ENCODE data around the gene CYP1A2.
"Not testable (repeated sequence)": the region's sequence is repeated elsewhere in the genome, so short reads cannot be mapped to it uniquely, and the experiment has no call there.

CYP1A2 gene

DNA sequence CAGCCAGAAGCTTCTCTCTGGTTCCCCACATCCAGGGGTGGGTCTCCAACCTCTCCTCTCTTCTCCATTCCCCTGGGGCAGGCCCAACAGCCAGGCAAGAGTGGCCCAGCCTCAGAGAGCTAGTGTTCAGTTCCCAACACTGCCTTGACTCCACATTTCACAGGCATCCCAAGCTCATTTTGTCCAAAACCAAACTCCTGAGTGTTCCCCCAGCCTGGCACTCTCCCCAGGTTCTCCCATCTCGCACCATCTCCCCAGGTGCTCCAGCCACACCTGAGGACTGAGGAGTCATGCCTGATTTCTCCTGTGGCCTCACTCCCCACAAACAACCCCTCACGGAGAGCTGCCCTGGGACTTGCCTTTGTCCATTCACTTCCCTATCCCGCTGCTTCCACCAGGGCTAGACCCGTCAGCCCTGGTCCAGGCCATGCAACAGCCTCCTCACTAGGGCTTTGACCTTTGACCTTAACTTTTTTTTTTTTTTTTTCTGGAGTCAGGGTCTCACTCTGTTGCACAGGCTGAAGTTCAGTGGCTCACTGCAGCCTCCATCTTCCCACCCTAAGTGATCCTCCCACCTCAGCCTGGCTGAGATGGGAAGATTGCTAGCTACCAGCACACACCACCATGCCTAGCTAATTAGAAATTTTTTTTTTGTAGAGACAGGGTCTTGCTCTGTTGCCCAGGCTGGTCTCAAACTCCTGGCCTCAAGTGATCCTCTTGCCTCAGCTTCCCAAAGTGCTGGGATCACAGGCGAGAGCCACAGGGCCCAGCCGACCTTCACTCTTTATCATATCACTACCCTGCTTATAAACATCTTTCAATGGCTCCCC lies 29.3 kb downstream of the CYP1A2 start:
- no peak for DNase-seq

DNA sequence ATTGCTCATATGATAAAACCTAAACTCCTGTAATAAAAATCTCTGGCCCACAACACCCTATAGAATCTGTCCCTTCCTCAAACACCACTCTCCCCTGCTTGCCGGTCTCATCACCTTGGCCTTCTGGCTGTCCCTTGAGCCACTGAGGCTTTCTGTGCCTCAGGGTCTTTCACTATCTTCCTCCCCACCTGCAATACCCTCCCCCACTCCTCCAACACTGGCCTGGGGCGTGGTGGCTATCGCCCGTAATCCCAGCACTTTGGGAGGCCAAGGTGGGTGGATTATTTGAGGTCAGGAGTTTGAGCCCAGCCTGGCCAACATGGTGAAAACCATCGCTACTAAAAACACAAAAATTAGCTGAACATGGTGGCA lies 29.9 kb downstream of the CYP1A2 start:
- DNase-seq: no peak

DNA sequence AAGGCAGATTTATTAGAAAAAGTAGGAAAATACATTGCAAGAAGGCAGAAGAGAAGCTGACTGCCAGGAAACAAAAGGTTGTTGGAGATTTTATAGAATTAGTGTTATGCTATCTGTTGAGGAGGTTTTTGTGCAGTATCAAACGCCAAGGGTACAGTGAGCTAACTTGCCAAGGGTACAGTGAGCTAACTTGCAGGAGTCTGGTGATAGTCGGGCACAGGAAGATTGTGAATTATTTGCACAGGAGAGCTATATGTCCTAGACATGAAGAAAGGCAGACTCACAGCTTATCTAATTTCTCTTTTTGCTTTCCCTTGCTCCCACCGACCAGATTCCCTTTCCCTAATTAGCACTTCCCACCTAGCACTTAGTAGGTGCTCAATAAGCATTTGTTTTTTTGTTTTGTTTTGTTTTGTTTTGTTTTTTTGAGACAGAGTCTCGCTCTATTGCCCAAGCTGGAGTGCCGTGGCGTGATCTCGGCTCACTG lies 30.6 kb downstream of the CYP1A2 start:
- DNase-seq: no peak

DNA sequence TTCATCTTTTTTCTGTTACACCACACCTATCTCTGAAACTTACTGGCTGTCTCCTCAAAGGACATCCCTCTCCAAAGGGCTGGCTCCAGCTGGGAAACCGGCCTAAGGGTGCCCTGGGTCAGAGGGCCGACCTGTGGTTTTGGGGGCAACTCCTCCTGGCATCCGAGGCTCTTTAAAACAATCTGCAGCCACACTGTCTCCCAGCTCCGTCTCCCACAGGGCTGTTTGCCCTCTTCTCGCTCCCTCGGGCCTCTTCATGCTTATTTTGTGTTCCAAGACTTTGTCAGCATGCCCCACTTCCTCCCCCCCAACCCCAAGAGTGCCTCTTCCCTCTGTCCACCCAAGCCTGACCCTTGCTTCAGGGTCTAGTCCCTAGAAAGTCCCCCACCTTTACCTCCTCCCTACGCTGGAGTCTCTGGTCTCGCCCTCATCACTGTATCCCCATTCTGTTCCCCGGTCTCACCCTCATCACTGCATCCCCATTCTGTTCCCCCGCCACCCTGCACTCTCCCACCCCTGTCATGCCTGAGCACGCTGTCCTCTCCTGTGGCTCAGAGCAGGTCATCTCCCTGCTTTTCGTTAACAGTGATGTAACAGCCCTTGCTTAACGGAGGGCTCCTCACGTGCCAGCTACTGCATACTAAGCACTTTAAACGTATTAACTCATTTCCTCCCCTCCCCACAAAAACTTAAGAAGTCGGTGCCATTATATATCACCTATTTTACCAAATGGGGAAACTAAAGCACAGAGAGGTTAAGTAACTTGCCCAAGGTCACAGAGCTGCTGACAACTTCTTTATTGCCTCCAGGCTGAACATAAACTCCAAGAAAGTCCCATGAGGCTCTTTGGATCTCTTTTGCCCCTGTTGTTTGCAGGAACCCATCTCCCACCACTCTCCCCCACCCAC lies 32.1 kb downstream of the CYP1A2 start:
- DNase-seq: no peak

DNA sequence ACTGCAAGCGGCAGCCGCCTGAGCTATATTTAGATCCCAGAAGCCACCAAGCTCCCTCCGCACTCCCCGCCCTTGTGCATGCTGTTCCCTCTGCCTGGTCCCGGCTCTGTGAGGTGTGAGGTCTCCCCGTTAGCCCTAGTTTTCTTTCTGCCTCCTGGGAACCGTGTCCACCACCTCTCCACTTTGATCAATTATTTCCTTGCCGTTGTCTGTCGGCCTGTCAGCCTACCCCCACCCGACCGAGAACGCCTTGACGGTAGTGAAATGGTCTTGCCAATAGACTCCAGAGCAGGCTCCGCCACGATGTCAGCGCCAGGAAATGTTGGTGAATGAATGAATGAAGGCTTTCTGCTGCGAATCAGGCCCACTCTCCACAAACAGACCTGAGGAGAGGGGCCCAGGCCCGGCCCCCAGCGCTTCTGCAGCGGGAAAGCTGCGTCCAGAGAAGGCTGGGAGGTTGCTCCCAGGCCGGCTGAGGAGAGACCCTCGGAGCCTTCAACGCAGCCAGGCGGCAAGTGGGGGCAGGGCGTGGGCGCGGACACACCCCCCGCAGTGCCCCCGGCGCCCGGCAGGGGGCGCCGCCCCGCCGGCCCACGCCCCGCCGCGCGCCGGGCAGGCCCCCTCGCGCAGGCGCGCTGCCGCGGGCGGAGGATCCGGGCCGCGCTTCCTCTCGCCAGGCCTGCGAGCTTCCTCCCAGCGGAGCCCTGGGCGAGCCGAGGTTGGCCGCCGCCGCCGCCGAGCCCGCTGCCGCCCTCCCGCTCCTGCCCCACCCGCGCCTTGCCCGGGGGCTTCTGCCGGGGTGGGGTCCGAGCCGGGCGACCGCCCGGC lies 33.0 kb downstream of the CYP1A2 start, which contains the start of gene CSK:
Gene CSK (plus strand): TSS at position 650 of the 828 bp plus-strand sequence. CDS start 16,218 bp downstream, outside the sequence.
- DNase-seq: peak; percentile 78

DNA sequence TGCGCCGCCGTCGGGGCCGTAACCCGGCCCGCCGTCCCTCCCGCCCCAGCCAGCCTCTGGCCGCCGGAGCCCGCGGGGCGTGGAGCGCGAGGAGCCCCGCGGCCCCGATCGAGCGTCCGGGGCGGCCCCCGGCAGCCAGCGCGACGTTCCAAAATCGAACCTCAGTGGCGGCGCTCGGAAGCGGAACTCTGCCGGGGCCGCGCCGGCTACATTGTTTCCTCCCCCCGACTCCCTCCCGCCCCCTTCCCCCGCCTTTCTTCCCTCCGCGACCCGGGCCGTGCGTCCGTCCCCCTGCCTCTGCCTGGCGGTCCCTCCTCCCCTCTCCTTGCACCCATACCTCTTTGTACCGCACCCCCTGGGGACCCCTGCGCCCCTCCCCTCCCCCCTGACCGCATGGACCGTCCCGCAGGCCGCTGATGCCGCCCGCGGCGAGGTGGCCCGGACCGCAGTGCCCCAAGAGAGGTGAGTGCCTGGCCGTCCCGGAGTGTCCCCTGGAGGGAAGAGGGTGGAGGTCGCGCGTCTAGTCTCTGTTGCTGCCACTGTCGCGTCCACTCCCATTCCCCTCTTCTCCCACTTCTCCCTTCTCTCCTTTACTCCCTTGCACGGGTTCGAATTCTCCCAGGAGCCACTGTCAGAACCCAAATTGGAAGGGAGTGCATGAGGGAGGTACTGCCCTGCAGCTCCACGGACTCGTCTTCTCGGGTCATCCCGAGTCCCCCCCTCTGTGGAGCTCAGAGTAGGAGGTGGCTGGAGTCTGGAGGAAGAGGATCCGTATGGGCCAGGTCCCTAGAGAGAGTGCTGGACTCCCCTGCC lies 33.8 kb downstream of the CYP1A2 start:
- peak; percentile 53 for DNase-seq

DNA sequence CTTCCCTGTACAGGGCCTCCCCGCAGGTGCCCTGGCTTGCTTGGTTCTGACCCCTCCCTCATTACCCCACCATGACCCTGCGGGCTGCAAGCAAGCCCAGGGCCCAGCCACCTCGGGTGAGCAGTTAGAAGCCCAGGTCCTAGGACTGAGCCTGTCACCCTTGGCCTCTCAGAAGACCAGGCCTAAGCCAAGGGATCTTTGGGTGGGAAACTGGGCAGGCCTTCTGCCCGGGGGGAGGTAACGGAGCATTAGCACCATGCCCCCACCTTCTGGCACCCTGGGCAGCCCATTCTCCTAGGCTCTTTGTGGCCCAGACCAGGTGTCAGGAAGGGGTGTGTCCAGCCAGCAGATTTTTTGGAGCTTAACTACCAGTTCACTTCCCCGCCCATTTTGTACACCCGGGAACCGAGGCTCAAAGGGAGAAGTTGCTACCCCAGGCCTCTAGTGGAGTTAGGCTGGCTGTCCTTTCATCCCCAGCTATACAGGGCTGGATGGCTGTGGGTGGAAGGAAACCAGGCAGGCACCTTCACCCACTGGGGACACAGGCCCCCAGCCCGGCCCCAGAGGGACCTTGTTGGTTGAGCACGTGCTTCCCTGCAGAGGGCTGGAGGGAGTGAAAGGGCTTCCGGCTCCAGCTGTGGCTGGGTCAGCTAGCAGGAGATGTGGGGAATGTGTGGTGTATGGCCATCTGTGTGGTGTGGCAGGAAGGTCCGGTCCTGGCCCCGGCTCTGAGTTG lies 34.6 kb downstream of the CYP1A2 start:
- peak; percentile 53 for DNase-seq

DNA sequence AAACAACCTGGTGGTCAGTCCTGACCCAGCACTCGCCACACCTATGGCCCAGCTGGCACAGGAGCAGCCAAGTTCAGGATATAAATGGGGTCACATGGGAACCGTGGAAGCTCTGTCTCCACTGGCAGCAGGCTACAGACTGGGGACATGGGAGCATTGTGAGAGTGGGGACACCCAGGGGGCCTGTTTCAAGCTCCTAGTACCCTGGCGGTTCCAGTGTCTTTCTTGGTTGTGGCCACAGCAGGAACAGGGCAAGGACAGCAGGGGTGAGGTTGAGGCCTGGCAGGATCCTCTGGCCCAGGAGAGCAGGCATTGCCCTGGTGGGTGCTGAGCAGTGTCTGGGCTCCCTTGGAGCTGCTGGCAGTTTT lies 35.1 kb downstream of the CYP1A2 start:
- DNase-seq: no peak

DNA sequence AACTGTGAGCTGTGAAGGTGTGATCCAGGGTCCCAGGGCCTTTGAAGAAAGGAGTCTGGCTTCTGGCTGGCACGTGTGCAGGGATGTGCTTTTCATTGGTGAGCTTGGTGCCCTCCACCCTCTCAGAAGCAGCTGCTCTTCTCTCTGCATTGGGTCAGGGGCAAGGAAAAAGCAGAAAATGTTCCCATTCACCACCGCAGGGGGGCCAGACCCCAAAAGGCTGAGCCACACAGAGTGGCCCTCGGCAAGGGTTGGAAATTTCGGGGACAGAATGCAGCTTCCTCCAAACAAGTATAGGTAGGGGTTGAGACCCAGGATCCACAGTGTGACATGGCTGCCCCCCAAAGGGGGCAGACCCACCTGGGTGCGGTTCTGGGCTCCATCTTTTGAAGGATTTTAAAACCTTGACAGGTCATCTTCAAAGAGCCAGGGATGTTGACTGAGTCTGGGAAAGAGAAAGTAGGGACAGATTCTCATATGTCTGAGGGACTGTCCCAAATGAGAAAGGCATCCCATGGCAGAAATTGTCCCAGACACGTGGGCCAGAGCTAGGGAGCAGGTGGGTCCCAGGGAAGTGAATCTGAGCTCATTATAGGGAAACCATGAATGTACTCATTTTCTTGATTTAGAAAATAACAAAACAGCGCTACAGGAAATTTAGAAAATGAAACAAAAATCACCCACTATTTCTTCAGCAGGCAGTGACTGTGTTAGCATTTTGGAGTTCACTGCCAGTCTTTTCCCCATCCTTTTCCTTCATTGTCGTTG lies 36.0 kb downstream of the CYP1A2 start:
- no peak for DNase-seq

DNA sequence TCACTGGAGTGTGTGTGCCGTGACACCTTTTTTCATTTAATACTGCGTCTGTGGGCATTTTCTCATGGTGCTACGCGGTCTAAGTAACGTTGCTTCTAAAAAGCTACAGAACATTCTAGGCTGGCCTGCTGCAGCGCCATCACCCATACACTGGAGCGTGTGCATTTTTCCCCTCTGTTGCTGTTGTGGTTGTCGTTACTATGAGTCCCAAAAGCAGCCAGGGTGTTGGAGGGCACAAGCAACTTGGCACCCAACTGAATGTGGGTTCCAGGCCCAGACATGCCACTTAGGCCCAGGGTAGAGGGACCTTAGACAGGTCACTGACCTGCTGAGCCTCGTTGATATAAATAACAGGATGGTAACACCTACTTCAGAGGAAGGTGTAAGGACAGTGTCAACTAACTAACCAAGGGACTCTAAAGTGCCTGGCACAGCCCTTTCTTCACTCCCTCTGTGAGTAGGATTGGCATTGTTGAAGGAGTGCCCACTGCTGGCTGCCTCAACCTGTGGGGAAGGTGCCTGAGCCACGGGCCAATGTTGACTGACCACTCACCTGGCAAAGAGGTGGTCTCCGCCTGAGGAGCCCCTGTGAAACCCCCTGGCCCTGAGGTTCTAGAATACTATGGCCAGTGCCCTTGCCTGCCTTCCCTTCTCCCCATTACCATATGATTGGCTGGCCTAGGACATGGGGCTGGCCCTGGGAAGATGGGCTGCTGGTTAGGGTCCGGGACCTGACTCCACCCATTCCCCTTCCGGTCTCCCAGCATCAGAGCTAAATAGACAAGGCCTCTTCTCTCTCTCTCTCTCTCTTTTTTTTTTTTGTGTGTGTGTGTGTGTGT lies 36.8 kb downstream of the CYP1A2 start:
- no peak for DNase-seq

DNA sequence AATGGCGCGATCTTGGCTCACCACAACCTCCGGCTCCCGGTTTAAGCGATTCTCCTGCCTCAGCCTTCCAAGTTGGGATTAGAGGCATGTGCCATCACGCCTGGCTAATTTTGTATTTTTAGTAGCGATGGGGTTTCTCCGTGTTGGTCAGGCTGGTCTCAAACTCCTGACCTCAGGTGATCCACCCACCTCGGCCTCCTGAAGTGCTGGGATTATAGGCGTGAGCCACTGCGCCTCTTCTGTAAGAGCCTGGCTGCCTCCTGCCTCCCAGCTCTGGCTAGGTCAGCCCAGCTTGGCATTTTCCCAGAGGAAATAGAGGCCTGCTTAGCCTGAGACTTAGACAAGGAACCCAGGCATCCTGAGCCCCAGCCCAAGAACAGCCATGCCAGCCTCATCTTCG lies 37.4 kb downstream of the CYP1A2 start:
- not testable (repeated sequence) for DNase-seq

DNA sequence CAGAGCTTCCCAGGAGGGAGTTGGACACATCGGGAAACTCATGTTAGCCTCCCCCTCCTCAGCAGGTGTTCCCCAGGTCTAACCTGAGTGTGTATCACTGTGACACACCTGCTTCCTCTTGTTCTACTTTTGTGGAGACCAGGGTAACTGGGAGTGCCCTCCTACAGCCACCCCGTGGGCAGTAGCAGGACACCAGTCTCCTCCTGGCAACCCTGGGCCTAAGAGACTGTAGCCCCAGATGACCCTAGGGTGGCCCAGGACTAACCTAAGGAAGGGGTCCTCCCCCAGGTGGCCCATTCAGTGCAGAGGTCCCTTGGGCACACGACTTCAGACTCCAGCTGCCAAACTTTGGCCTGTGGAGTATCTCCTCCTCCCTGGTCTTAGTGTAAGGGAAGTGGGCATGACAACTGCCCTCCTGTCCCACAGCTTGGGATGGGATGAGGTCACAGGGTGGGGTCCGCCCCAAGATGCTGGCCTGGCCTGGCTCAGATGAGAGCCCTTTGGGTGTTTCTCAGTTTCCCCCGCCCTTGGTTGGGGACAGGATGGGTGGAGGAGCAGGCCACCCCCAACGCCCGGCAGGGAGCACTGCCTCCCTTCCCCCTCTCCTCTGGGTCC lies 38.0 kb downstream of the CYP1A2 start:
- DNase-seq: no peak

DNA sequence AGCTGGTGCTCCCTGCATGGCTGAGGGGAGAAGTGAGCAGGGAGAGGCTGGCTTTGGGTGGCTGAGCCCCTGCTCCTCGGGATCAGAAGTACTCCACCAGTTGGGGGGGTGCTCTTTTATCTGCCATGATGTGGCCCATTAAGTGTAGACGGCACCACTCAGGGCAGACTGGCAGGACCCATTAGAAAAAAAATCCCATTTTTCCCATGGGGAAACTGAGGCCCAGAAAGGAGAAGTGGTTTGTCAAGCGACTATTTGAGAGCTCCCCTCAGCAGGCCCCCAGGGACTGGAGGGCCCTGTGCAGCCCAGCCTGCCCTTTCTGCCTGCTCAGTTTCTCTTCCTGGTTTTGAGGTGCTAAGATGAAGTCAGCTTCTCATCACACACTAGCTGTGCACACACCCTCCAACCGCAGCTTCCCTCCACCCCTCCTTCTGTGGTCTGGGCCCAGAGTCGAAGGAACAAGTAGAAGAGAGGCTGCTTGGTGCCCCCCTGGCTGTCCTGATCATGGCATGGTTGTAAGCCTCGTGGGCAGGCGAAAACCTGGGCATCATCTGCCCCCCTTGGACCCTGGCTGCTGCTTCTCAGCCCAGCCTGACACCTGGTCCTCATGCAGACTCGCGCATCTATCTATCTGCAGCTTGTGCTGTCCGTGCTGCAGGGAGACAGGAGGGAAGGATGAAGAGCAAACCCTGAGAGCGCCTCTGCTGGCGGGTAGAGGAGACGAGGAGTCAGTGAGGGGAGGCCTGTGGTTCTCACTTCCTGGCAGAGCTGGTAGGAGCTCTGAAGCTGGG lies 38.8 kb downstream of the CYP1A2 start:
- DNase-seq: peak; percentile 75

DNA sequence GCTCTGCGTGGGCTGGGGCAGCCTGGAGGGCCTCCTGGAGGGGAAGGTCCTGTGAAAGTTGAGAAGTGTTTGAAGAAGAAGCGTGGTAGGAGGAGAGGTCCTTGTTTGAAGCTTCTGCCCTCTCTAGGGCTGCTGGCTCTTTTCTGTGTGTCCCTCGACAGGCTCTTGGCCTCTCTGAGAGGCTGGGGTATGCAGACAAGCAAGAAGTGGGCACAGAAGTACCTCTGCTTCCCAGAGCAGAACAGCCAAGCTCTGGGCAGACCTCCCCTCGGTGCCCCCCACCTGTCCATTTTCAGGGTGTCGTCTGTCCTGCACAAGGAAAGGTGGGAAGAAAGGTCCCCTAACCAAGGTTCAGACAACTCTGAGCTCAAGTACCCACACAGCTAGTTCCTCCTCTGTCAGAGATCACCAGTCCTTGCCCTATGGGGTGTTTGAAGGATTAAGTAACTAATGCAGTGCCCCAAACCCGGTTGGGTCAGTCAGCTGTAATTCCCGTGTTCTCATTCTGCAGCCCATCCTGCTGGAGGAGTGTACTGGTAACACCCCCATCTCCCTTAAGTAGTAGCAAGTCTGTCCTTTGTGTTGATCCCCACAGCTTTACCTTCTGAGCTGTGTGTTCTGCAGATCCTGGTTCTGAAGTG lies 39.5 kb downstream of the CYP1A2 start:
- DNase-seq: no peak

DNA sequence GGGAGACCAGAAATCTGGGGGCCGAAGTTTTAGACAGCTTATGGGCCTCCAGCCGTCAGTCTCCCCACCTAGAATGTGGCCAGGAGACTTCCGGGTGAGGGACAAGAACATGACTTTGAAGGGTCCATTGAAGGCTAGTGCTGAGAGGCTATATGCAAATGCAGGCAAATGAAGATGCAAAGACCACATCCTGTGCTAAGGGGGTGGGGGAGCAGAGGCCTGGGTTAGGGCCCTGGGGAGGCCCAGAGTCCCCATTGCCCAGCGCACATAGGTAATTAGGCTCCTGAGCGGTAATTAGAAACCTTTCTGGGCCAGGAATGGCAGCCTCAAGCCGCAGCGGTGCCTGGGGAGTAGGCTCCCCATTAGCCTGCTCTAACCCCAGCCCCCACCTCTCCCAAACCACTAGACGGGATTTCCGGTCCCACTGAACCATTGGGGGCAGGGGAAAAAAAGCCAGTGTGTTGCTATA lies 40.1 kb downstream of the CYP1A2 start:
- no peak for DNase-seq

DNA sequence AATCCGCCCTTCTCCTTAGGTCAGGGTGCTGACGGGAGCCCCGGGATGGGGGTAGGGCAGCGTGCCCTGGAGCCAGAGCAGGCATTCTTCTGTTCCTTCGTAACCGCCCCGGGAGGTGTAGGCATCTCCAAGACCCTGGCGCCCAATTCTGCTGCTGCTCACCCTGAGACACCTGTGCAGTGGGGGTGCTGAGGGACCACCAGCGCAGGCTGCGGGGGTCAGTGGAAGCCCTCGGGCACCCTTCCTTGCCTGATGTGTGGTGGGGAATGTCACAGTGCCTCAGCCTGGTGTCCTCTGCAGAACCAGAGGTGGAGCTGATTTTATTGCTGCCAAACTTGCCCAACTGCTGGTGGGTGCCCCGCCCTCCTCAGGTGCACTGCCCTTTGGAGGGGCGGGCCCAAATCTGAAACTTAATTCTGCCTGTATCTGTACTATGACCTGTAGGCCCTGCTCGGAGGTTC lies 40.6 kb downstream of the CYP1A2 start:
- DNase-seq: no peak

DNA sequence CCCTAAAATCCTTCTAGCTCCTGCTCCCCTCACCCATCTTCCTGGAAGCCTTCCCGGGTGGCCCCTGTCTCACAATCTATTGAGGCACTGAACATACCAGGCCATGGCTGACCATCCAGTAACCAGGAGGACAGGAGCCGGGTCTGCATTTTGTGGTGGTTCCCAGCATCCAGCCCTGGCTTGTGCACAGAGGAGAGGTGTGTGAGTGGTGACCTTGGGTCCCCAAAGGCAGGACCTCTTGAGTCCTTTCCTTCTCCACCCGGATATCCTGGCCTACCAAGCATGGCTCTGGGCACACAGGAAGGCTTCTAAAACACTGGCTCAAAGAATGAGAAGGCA lies 41.1 kb downstream of the CYP1A2 start:
- no peak for DNase-seq

Data from NCI-H82 (cell line).